ENCODE data around the gene MCC.

Gene MCC

DNA sequence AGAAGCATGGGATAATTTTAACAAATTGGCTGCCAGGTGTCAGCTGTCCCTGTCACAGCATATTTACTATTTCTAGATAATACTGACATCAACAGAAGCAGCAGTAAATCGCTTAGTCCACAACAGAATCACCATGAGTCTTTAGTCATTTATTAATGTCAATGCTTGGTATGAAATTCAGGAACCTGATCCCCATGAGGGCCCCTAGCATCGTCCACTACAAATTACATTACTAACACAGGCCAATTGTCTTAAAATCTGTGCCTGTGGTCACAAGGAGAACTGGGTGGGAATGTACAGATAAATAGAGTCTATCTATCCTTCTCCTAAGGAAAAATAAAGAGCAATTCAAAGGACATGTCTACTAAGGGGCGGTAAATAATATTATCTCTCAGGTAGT is 129.6 kb downstream of the MCC start:
- no peak for DNase-seq

DNA sequence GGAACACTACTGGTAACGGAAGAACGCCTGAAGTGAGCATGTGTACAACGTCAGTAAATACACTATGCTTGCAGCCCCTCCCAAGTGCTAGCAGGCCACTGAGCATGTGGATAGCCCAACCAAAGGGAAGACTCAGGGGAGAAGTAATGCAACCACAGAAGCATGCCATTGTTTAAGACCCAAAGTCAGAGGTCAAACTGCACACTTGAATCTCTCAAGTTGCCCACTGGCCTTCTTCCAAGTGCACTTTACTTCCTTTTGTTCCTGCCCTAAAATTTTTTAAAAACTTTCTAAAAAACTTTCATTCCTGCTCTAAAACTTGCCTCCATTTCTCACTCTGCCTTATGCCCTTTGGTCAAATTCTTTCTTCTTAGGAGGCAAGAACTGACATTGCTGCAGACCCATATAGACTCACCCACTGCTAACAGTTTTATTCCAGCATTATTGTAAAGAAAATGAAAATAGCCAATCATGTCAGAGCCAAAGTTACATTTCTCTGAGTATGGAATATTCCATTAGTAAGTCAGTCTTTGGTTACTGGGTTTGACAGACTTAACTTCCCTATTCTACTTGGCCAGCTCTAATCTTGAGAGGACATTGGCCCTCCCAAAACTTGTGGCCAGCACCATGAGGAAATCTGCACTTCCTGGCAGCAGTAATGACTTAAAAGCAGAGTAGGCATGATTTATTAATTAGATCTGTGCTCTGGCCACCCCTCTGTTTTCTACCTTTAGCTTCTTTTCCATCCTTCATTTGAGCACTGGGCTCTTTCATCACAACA is 130.4 kb downstream of the MCC start:
- no peak for DNase-seq

GRCh38 chr5:113356487-113356886 is 131.8 kb downstream of the MCC start:
- no peak for DNase-seq

DNA sequence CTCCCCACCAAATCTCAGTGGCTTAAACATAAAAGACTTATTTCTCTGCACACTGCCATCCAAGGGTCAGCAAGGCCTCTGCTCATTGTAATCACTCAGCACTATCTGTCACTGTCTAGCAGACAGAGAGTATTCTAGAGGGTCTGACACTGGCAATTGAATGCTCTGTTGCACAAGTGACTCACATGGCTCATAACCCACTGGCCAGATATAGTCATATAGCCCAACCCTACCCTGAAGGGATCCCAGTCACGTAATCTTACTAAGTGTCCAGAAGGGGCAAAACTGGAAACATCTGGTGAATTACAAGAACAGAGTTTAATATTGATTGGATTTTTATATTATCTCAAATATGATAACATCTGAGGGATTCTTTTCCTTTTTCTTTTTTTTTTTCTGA is 134.2 kb downstream of the MCC start:
- no peak for DNase-seq

GRCh38 chr5:113347572-113347971 is 140.7 kb downstream of the MCC start:
- no peak for DNase-seq

DNA sequence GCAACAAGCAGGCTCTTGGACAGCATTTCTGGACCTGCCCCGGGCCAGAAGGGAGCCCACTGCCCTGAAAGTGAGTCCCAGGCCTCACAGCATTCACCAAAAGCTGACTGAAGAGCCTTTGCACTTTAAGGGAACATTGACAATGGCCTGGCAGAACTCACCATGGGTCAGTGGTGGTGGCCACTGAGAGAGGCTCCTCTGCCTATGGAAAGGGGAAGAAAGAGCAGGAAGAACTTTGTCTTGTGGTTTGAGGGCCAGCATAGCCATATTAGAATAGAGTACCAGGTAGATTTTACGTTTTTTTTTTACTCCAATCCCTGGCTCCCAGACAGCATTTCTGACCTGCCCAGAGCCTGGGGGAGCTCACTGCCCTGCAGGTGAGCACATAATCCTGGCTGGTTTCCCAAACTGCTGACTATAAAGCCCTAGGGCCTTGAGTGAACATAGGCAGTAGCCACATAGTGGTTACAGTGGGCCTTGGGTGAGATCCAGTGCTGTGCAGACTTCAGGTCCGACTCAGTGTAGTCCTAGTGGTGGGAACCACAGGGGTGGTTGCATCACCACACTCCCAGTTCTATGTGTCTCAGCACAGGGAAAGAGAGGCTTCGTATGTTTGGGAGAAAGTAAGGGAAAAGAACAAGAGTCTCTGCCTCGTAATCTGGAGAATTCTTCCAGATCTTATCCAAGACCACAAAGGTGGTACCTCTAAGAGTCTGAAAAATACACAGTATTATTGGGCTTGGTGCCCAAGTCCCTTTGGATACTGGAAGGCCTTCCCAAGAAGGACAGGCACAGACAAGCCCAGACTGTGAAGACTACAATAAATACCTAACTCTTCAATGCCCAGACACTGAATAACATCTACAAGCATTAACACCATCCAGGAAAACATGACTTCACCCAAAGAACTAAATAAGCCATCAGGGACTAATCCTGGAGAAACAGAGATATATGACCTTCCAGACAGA is 143.0 kb downstream of the MCC start:
- DNase-seq, result no peak

GRCh38 chr5:113343343-113343742 is 144.9 kb downstream of the MCC start:
- no peak for DNase-seq

DNA sequence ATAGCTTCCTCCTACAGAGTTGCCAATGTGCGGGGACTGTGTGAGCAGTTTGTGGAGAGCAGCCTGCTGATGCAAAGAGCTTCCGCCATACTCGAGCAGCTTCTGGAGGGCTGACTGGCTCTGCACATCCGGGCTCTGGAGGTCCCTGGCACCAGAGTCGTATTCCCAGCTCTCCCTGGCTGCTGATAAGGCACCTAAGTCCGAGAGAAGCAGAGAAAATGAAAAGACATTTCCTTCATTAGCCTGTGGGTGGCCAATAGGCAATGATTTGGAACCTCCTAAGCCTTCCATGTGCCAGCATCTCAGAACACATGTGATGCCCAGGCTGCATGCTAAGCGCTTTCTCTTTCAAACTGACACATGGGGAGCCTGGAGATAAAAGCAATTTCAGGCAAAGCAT is 147.7 kb downstream of the MCC start:
- DNase-seq, result no peak

DNA sequence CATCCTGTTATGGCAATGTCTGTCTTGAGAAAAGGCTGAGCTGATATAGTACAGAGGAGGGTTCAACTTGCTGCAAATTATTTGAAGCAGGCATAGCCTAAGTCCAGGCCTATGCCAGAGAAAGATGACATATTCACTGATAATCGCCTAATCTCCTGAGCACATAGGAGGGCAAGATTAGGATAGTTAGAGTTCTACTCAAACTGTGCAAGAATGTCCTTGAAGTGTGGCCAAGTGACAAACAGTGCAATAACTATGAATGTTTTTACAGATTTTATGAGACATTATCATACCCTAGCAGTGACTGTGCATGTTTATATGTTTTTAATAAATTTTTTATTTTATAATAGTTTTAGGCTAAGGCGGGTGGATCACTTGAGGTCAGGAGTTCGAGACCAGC is 149.6 kb downstream of the MCC start:
- no peak for DNase-seq

DNA sequence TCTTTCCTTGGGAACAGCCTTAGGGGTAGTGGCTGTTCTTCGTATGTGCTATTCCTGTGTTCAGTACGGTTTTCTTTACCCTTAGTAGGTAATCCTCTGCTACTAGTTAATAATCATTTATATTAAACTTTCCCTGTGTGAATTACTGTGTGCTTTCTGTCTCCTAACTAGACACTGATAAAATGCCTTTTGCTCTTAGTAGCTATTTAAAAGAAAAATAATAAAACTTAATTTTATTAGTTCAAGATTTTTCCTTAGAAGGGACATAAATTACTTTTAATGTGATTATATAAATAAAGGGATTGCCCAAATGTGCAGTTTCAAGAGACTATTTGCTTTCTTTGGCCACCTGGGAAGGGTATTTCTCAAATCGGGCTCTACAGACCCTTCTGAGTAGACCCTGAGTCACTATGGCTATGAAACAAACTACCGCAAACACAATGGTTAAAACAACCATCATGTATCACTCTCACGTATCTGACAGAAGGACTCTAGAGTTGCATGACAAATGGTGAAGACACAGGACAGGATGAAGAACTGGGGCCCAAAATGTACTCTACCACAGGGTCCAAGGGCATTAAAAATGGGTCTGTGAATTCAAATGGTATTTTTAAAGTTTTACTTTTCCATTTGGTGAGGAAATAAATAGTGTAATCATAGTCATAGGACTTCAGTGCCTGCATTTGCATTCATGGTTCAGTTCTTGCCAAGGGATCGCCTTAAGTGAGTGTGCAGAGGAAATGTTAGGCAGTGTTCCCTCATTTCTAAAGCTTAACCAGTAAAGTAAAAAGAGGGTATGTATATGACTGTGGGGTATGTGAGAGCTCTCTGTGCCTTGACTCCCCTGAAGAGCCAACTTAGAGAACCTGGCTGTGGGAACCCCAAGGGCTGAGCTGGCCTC is 150.5 kb downstream of the MCC start:
- DNase-seq, result no peak

DNA sequence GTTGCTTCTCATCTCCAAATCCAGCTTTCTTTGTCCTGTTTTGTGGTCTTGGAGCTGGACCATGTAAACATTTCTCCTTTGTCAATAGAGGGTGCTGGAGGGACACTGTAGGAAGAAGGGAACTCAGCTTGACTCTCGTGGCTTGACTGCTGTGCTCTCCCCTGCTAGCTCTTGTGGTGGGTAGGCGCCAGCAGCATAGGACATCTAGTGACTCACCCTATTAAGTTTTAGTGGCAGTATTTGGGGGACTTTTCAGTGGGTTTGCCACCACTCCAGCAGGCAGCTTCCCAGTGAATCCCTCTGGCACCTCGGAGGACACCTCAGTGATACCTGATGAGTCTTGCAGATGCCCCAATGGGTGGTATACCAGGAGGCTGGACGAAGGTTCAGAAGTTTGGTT is 151.3 kb downstream of the MCC start:
- no peak for DNase-seq

DNA sequence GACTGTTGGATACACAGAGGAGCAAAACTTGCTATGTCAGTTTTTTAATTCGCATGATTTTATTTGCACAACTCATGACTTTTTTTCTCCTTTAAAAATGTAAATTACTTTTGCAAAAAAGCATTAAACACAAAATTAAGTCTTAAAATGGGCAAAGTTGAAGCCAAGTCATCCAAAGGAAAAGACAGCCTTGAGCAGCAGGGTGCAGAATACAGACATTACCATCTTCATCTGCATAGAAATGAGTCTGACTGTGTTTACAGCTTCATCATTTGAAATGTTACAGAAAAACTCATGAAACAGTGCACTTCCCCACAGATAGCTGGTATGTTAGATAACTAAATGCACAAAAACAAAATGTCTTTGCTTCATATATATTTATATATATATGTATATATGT is 154.8 kb downstream of the MCC start:
- no peak for DNase-seq

DNA sequence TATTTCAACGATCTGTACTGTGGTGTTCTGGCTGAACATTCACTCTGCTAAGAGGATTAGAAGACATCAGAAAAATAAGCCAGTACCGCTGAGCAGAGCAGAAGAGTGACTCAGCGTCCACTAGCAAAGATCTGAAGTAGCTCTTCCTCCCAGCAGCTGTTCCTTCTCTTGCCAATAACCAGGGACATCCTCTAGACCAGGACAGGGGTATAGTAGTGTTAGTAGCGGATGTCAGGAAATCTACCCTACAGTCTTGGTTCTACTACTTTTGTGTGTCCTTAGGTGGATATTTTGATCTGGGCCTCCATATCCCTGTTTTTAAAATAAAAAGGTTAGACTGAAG is 157.1 kb downstream of the MCC start:
- DNase-seq, result no peak

GRCh38 chr5:113330533-113331208 is 157.6 kb downstream of the MCC start:
- no peak for DNase-seq

GRCh38 chr5:113329981-113330380 is 158.3 kb downstream of the MCC start:
- DNase-seq, result no peak

- DNase-seq, result no peak
These were observed 163.2 kb downstream of the MCC start for GRCh38 chr5:113325054-113325453.

DNA sequence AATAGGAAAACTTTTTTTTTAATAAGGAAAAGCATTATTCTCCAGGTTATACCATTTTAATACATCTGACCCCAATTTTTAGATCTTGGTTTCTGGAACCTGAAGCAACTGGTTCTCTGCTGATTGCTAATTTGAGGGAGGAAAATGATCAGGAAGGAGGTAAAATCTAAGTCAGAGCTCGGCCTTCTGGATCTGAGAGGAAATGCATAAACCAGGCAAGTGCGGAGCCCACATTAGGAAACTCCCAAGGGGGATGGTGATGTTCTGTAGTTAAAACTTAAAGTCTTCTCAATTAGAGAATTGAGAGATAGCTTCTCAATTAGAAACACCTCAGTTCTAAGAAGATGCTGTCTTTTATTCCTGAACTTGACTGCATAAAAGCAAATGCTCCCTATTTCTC is 167.0 kb downstream of the MCC start:
- DNase-seq, result no peak

DNA sequence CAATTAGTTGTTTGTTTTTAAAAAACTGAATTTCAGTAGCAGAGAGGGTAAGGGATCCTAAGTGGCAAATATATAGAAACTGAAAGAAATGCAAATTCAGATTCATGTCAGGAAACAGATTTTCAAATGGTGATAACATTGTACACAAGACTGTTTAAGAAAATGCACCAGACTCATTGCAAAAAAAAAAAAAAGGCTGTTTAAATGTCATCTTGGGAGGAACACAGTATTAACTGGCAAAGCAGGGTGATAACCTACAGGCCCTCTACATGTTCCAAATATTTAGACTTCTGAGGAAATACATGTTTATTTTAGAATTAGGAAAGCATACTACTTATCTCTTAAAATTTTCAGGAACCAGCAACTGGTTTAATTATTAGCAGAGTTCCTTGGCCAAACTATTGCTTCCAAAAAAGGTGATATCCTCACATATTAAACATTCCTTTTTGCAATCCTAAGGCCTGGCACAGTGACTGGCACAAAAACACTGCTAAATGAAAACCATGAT is 167.9 kb downstream of the MCC start:
- DNase-seq, result no peak

DNA sequence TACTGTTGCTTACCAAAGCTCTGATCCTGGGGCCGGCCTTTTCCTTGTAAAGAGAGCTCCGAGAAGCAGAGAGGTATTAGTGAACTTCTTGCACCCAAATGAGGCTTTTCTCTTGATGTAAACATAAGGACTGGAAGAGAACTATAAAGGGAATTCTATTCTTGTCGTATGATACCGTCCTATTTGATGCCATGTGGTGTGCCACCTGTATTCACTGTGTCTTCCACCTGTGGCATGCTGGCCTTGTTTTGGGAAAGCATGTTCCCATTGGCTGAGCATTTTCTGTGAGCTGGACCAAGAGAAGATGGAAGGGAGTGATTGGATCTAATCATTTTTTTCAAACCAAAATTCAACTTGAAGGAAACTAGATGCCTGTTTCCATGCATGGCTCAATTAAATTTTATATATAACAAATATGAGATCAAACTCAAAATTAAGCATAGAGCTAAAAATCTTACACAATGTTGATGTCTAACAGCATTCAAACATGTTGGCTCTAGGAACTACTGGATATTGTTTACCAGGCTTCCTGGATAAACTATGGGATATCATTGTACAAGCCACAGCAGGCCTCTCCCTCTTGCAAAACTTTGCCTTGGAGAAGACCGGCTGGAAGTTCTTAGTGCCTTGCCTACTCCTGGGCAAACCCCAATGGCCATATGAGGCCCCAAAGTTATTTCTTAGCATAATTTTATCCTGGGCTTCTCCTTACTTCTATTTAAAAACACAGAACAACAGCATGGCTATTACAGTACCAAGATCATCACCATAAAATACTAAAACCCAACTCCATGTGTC is 168.8 kb downstream of the MCC start:
- DNase-seq, result no peak

GRCh38 chr5:113317636-113318035 is 170.6 kb downstream of the MCC start:
- no peak for DNase-seq

GRCh38 chr5:113311301-113311700 is 177.0 kb downstream of the MCC start:
- DNase-seq, result no peak

Data from T-helper 9 cell (primary cell).